Hindlimb muscle (tissue), 1 donor: ENCODE results near the gene HSPA9. TPM values are rescaled to one million over a fixed set of nuclear protein-coding genes. Genes with fewer than 3 reads are reported as not detected.

ENCODE experiments used
- DNase-seq: peaks from one replicate; pipeline ENCODE4 v3.0.0-alpha.2; 2013
- polyA plus RNA-seq: library from polyadenylated mRNA; unstranded; fragments of 120-200 nt; gene quantifications from one replicate; pipeline ENCODE4 v1.2.1, GENCODE V29; 2013; ENCODE audit not compliant: insufficient read length

Gene HSPA9
- 138 TPM for polyA plus RNA-seq

DNA sequence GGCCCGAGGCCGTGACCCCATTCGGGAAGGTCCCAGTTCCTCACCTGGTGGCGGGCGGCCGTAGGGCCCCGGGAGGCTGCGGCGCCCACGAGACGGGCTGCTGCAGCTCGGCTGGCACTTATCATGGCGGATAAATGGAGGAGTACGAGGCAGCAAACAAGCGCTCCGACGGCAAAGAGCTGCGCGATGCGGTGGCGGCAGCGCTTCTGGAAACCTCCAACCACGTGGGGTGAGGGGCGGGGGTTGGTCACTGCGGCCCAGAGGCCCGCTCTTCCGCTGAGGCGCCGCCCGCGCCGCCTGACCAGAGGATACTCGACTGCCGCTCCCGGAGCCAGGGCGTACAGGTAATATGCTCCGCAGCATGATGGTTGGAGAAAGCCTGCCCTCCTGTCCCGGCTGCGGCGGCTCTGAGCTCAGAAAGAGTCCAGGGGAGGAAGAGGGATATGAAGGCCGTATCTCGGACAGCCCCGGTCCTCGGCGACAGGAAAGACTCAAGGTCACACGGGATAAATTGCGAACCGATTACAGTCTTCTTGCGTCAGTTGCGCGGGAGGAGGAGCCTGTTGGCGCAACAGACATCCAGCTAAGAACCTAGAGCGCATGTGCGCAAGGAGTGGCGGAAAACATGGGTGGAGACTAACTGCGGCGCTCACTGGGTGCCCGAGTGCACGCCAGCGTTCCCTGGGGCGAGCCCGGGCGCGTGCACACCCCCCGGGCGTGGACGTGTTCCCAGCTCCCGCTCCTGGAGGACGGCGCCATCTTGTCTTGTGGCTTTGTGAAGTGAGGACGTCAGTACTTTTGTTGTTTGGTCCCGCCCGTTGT, at the start of gene HSPA9:
Gene HSPA9, minus strand, starts transcription at position 208 of the 822 bp plus-strand sequence. Its CDS starts 83 bp downstream, at position 125.
- peak; percentile 100 for DNase-seq

DNA sequence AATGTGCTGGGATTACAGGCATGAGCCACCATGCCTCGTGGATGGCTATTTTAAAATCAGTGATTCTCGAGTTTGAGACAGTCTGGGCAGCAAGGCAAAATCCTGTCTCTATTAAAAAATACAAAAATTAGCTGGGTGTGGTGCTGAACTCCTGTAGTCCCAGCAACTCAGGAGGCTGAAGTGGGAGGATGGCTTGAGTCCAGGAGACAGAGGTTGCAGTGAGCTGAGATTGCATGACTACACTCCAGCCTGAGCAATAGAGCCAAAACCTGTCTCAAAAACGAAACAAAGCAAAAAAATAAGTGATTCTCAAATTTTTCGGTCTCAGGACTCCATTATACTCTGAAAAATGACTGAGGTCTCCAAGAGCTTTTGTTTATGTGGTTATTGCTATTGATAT, 47.9 kb upstream of the HSPA9 start:
- peak; percentile 31 for DNase-seq

DNA sequence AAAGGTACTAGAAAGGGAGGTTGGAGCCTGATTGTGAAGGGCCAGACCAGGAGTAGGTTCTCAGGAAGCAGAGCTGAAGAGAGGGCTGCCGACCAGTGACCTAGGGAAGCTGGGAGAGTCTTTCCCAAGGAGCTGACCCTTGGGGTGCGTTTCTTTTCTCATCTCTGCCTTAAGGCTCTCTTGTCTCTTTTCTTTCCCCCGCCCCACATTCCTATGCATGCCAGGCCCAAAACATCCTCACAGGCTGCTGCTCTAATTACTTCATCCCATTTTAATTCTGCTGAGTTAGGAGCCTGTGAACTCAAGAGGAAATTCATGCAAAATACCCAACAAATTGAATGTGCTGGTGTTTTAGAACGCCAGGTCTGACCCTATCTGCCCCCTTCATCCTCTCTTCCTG, 46.9 kb upstream of the HSPA9 start:
- DNase-seq: no peak

DNA sequence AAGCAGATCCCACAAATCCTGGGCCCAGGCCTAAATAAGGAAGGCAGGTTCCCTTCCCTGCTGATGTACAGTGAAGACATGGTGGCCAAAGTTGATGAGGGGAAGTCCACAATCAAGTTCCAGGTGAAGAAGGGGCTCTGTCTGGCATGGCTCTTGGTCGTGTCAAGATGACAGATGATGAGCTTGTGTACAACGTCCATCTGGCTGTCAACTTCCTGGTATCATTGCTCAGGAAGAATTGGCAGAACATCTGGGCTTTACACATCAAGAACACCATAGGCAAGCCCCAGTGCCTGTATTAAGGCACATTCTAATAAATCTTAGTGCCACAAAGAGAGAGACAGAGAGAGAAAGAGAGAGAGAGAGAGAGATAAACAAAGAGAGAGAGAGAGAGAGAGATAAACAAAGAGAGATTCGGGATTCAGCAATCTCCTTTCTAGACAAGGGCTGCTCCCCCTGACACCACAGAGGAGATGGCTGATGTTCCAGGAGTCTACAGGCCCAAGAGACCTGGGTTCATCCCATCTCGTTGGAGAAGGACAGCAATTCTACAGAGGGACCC, 45.5 kb upstream of the HSPA9 start:
- DNase-seq: no peak

DNA sequence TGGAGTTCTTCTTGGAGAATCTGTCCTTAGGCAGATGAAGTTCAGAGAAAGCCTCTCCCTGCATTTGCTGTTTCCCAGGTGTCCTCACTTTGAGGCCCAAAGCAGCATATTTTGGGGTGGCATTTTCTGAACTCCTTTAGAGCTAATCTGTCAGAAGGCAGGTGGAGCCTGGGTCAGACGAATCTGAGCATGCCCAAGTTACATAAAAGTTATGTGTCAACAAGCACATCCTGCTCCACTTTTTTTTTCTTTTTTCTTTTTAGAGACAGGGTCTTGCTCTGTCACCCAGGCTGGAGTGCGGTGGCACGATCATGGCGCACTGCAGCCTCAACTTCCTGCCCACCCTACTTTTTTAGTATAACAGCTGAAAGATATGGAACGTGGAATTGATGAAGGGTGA, 41.3 kb upstream of the HSPA9 start:
- no peak for DNase-seq

DNA sequence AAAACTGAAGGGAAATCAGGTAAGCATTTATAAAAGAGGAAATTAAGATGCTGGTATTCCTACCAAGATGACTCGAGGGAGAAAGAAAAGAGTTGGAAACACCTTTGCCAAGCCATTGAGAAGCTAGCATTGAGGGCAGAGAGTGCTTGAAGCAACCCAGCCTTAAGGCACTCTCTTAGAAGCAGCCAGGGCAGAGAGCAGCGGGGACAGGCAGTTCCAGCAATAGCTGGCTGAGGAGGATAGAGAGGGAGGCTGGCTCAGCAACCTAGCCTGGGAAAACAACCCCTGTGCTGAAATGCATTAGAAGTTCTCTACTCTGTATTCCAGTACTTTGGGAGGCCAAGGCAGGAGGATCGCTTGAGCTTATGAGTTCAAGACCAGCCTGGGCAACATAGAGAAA, 40.3 kb upstream of the HSPA9 start:
- no peak for DNase-seq

DNA sequence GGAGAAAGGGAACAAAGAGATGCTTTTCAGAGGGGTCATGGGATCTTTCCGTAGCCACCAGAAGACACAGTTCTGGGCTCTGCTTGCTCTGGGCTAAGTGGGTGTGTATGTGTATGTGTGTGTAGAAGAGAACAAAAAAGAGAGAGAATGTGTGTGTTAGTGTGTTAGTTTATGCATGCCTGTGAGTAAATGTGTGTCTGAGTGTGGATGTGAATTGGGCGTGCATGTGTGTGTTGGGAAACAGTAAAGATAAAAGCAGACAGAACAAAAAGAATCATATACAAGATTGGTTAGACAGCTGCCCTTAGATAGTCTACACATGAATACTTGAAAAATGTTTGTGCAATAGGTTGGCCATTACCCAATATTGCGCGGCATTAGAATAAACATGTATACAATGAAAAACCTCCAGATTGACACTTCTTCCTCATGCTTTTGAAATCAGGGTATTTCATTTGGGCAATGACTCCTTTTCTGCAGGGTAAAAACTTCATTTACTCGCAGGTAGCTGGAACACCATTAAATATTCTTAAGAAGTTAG, 36.5 kb upstream of the HSPA9 start:
- DNase-seq: no peak

DNA sequence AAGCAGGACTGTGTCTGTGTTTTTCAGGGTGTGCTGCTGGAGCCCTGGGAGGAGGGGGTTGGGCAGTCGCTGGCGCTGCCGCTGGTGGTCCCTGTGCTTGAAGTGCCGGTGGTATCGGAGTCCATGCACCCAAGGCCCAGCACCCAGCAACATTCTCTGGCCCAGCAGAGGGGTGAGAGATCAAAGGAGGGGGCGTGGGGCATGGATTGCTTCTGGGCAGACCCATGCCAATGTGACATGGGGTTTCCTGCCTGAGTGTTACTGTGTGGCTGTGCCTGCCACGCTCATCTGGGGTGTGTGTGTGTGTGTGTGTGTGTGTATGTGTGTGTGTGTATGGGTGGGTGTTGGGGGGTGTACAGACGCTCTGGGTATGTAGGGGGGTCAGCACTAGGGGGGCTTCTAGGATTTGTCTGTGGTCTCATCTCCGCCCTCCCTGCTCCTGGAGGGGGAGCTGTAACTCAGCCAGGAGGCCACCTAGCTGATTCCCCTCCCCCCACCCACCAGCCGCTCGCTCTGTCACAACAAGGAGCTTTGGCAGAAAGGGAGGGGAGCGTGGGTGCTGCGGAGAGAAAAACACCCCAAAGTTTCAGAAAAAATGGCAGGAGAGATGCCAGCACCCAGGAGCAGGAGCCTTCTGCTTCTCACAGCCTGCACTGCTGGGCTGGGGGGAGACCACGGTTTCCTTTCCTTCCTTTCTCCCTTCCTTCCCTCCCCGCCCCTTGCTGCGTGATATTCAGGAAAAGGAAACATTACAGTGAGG, 35.9 kb upstream of the HSPA9 start:
- peak; percentile 63 for DNase-seq

DNA sequence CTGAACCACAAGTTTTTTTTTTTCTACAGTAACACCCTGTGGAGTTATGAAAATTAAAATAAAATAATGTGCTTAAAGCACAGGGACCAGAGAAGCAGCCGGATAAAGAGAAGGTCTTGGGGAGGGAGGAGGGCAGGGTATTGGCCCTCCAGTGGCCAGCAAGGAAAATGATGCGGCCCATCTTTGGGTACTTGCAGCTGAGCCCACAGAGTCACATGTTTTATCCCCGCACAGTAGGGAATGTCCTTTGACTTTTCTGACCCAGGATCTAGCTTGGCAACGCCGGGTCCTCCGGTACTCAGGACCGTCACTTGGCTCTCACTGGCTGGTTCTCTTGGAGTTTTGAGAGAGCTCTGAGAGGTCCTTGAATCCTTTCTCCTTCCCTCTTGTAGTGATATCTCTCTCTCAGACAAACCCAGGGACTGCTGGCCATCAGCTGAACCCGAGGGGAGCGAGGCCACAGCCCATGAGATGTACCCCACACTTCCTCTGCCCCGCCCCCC, 35.3 kb upstream of the HSPA9 start:
- DNase-seq: no peak

DNA sequence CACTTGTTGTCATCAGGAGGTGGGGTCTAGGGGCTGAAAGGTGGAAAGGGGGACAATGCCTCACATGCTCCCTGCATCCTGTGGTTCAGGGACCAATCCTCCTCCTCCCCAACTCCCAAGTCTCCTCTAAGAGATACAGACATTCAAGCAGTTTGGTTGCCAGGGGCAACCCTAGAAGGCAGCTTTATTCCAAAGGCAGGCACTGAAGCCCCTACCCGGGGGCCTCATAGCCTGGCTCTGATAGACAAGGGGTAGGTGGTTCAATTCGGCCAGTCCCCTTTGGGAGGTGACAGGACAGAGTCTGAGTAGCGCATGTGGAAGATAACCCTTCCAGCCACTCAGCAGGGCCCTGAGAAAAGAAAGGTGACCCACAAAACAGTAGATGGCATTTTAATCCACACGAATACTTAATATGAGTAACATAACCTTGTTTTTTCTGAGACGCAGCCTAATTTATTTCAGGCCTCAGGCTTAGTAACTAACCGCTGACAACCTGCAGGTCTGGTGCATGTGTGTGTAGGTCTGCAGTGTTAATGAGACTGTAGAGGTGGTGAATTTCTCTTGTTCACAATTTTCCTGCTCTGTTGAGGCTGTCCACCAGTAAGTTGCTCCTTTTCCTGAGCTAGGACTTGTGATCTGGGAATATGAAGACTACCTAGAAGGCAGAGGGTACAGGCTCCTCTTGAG, 31.3 kb upstream of the HSPA9 start:
- DNase-seq: no peak

DNA sequence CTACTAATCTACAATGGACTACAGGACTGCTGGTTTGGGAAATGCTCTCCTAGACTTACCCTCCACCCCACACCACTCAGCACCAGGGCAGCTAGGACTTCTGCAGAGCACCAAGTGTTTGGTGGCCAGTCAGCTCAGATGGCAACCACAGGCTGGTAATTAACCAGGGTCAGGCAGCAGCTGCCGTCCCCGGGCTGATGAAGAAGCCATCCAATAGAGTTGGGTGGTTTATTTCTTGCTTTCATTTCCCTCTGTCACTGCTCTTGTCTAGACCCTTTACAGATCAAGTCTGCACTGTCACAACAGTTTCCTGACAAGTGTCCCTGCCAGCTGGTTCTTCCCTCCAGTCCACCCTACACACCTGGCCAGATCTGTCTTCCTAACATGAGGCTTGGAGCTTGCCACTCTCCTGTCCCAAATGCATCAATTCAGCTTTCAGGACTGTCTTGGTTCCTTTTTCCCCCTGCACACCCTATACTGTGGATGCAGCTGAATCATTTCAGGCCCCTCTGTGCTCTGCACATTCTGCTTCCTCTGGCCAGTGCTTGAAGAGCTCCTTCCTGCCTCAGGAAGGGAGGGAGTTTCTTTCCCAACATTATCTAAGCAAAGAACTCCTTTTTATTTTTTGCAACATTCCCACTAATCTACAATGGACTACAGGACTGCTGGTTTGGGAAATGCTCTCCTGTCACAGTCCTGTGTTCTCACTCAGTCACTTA, 30.2 kb upstream of the HSPA9 start:
- no peak for DNase-seq

DNA sequence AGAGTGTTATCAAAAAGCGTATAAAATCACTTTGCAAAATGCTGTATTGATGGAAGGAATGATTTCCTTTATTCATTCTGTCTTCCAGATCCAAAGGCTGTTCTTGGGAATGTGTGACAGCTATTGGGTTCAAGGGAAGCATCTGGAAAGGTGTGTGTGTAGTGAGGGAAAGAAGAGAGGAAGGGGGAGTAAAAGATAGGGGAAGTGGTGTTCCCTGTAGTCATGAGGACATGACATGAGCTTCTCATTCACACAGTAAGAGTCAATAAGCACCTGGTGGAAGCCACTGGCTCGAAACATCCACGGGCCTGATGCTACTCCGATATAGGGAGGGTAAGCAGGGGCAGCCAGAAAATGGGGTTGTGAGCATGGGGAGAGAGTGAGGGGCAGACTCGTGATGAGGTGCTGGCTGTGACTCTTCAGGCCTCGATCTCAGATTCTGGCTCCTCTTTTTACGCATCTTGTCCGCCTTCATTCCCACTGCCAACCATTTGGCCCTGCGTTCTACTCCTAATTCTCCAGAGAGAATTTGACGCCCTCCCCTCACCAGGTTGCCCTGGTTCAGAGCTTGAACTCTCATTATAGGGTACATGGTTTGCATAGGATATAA, 29.1 kb upstream of the HSPA9 start:
- DNase-seq: no peak

DNA sequence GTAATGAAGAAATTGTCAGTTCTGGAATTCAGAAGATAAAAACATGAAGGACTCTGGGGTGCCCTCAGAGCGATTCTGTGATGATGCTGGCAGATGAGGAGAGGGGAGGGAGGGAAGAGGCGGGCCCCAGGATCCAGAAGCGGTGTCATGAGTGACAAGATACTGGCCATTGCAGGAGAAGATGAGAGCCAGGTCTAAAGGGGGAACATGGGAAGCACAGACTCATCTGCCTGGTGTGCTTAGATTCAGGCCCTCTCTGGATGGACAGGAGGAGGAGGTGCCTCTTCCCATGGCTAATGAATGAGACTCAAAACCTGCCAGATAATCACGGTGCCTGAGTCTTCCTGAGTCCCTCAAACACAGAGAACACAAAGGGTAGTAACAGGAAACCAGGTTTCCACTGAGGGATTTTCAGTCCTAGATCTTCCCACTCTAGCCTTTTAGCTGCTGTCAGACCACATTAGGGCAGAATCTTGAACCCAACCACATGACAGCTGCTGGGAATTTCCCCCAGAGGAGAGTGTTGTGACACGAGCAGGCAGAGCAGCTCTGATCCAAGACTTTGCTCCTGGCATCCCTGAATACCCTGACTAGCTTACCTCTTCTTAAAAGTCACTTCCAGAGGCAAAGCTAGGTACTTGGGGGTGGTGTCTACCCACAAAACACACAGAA, 28.2 kb upstream of the HSPA9 start:
- DNase-seq: no peak

DNA sequence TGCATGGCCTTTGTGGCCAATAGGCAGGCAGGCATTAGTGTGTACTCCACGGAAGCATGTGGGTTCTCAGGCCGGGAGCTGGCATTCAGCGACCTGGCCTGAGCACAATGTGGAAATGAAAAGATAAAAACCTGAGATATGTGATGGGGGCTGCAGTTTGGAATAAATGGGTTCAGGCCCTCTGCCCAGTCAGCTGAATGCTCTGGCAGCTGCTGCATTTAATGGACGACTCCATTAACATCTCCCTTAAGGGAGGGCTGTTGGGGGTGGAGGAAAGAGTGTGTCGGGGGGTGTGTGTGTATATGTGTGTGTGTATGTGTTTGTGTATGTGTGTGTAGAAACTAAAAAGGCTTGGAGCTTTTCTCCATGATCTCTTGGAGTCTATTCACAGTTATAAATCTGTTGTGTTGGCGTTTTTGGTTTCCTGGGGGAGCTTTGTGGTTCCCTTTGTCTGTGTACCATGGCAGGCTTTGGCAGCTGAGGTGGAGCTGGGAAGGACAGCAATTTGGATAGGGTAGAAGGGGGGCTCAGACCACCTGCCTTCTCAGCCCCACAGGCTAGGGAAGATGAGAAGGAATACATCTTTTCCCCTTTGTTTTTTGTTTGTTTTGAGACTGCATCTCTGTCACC, 27.3 kb upstream of the HSPA9 start:
- no peak for DNase-seq

DNA sequence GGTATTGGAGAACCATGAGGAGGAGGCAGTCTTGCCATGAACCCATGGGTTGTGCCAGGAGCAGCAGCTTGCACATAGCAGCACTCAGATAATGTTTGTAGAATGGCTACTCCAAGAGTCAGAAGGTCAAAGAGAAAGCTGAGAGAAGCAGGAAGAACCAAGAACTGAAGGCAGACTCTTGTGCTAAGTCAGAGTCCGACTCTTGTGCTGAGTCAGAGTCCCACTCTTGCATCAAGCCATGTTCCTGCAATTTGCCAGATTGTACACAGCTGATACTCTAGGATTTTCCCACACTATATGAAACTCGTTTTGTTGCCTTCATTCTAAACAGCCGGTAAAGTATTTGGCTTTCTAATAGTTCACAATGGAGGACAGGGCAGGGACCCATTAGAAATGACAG, 26.2 kb upstream of the HSPA9 start:
- no peak for DNase-seq

DNA sequence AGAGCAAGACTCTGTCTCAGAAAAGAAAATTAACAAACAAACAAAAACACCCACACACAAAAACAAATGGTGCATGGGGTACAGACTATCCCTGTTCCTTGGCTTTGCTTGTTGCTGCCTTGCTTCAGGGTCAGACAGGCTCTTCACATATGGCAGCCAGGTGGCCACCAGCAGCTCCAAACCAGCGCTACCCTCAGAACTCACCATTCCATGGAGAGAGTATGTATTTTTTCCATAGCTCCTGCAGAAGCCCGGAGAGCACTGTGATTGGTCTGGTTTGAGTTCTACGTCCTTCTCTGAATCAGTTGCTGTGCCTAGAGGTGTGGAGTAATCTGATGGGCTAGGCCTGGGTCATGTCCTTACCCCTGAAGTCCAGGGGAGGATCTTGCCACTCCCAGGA, 25.2 kb upstream of the HSPA9 start:
- no peak for DNase-seq

DNA sequence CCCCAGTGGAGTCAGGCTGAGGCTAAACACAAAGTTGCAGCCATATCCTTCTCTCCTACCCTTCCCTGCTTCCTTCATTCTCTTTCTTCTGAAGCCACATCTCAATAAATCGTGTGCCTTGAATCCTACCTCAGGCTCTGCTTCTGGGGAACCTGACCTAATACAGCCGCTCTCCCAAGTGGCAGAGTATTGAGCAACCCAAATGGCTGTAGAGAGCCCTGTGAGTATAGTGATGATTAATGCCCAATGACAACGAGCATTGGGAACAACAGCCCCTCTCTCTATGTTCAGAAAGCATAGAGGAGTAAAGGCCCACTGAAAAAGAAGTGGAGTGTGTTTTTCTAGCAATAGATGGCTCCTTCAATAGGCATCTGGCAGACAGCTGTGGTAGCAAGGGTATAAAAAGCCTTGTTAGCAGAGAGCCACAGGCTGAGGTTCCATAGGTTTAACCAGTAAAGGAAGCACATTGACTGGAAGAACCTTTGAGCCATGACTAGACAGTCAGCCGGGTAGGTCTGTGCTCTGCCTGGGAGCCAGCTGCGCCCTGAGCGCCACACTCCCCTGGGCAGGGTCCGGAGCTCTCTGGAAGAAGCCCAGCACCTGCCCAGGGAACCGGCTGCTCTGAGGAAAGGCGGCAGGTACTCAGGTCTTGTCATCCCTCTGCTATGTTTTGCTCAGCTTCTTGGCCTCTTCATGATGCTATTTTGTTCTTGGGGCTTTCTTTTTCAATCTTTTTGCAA, 22.6 kb upstream of the HSPA9 start:
- DNase-seq: no peak

DNA sequence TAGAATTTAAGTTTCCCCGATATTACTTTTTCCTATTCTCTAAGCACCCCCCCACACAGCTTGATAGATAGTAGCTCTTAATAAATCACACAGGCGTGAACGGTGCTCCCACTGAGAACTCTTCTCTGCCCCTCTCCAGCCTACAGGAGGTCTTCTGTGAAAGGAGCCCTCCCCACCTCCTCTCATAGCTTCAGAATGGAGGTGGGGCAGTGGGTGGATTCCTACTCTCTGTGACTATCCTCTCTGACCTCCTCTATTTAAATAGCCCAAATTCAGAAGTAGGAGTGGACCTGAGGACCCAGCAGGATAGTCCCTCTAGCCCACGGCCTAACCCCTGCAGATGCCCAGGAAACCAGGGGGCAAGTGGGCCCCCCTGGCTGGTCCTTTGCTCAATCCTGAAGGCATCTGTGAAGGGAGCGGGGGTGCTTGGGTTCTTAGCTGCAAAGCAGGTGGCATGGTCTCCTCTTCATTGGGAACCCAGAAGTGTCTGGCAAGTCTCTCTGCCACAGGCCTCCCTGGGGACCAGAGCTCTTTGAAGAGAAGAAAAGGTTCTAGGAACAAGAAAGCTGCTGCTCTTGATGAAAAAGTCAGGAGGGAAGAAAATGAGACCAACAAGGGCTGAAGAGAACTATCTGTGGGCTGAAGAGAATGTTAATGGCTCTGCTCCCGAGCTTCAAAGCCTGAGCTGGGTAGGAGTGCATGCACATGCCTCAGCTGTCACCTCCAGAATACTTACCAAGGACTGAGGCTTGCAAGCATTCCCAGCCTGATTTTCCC, 21.1 kb upstream of the HSPA9 start:
- no peak for DNase-seq
